HCEC 1CT (cell line): ENCODE results near the gene NTM.
"Not testable (repeated sequence)": the region's sequence is repeated elsewhere in the genome, so short reads cannot be mapped to it uniquely, and the experiment has no call there.

Source experiments
- DNase-seq: peaks from one replicate; pipeline ENCODE4 v3.0.0-alpha.2; 2017

NTM gene

GRCh38 chr11:131465746-131466145 is 95.3 kb downstream of the NTM start:
- DNase-seq: no peak

GRCh38 chr11:131467645-131468394 is 97.4 kb downstream of the NTM start:
- DNase-seq: no peak

- no peak for DNase-seq
Observed at GRCh38 chr11:131468565-131468964, 98.2 kb downstream of the NTM start.

GRCh38 chr11:131470216-131470925 is 100.0 kb downstream of the NTM start:
- no peak for DNase-seq

GRCh38 chr11:131471976-131472375 is 101.6 kb downstream of the NTM start:
- DNase-seq: no peak

GRCh38 chr11:131474947-131475346 is 104.5 kb downstream of the NTM start:
- no peak for DNase-seq

- no peak for DNase-seq
Observed at GRCh38 chr11:131476266-131476665, 105.9 kb downstream of the NTM start.

- DNase-seq: no peak
Observed at GRCh38 chr11:131478341-131478740, 107.9 kb downstream of the NTM start.

GRCh38 chr11:131481303-131481702 is 110.9 kb downstream of the NTM start:
- DNase-seq: no peak

- DNase-seq: no peak
Observed at GRCh38 chr11:131481971-131482370, 111.6 kb downstream of the NTM start.

GRCh38 chr11:131483453-131483852 is 113.0 kb downstream of the NTM start:
- DNase-seq: no peak

GRCh38 chr11:131483877-131484276 is 113.5 kb downstream of the NTM start:
- DNase-seq: no peak

- DNase-seq: no peak
Observed at GRCh38 chr11:131486100-131486499, 115.7 kb downstream of the NTM start.

GRCh38 chr11:131486937-131487635 is 116.7 kb downstream of the NTM start:
- DNase-seq: no peak

- no peak for DNase-seq
Observed at GRCh38 chr11:131488238-131488637, 117.8 kb downstream of the NTM start.

- no peak for DNase-seq
Observed at GRCh38 chr11:131491503-131491902, 121.1 kb downstream of the NTM start.

GRCh38 chr11:131495423-131495822 is 125.0 kb downstream of the NTM start:
- no peak for DNase-seq

- DNase-seq: not testable (repeated sequence)
Observed at GRCh38 chr11:131497686-131498085, 127.3 kb downstream of the NTM start.

GRCh38 chr11:131498631-131499160 is 128.3 kb downstream of the NTM start:
- DNase-seq: no peak

GRCh38 chr11:131499199-131499598 is 128.8 kb downstream of the NTM start:
- DNase-seq: no peak

GRCh38 chr11:131503017-131503416 is 132.6 kb downstream of the NTM start:
- no peak for DNase-seq

GRCh38 chr11:131504199-131504949 is 134.0 kb downstream of the NTM start:
- no peak for DNase-seq

GRCh38 chr11:131506348-131506747 is 135.9 kb downstream of the NTM start:
- no peak for DNase-seq
